ENCODE measurements around the gene RCOR2. TPM values are rescaled to one million over a fixed set of nuclear protein-coding genes. Genes with fewer than 3 reads are reported as not detected.

The RCOR2 gene
- total RNA-seq, 1 donor from 2014 or later = 39.7 TPM

GRCh38 chr11:63909591-63910506 lies 7.1 kb downstream of the RCOR2 start:
- H3K9me3 Mint-ChIP-seq (ENCODE audit: low read depth) = no peaks in the 10 kb centered on the region
- H3K4me3 Mint-ChIP-seq (ENCODE audit: low read depth) = no peak overlapping the region
- DNase-seq (ENCODE audit: low spot score, unreplicated experiment) = peak; percentile 54
- H3K4me1 Mint-ChIP-seq (ENCODE audit: low read depth) = peaks cover 11% of the 10 kb centered on the region
- peaks cover 2% of the 10 kb centered on the region for H3K36me3 Mint-ChIP-seq (ENCODE audit: insufficient read depth)
- H3K27me3 Mint-ChIP-seq = no peaks in the 10 kb centered on the region
- TF ChIP-seq CTCF (IDR thresholded peaks at IDR 0.05; ENCODE audit: unreplicated experiment) = no peak
- H3K27ac Mint-ChIP-seq = no peak overlapping the region

- H3K27me3 Mint-ChIP-seq = no peaks in the 10 kb centered on the region
- DNase-seq (ENCODE audit: low spot score, unreplicated experiment) = no peak
- H3K27ac Mint-ChIP-seq = no peak overlapping the region
- H3K4me3 Mint-ChIP-seq (ENCODE audit: low read depth) = no peak overlapping the region
- H3K36me3 Mint-ChIP-seq (ENCODE audit: insufficient read depth) = peaks cover 3% of the 10 kb centered on the region
- H3K4me1 Mint-ChIP-seq (ENCODE audit: low read depth) = peaks cover 11% of the 10 kb centered on the region
- TF ChIP-seq CTCF (IDR thresholded peaks at IDR 0.05; ENCODE audit: unreplicated experiment) = no peak
- H3K9me3 Mint-ChIP-seq (ENCODE audit: low read depth) = no peaks in the 10 kb centered on the region
Observed at GRCh38 chr11:63908631-63909401, 8.1 kb downstream of the RCOR2 start.

GRCh38 chr11:63907808-63908530 lies 9.0 kb downstream of the RCOR2 start:
- DNase-seq (ENCODE audit: low spot score, unreplicated experiment) = no peak
- H3K36me3 Mint-ChIP-seq (ENCODE audit: insufficient read depth) = peaks cover 4% of the 10 kb centered on the region
- no peaks in the 10 kb centered on the region for H3K9me3 Mint-ChIP-seq (ENCODE audit: low read depth)
- H3K27me3 Mint-ChIP-seq = no peaks in the 10 kb centered on the region
- H3K4me3 Mint-ChIP-seq (ENCODE audit: low read depth) = no peak overlapping the region
- no peak for TF ChIP-seq CTCF (IDR thresholded peaks at IDR 0.05; ENCODE audit: unreplicated experiment)
- H3K4me1 Mint-ChIP-seq (ENCODE audit: low read depth) = peaks cover 11% of the 10 kb centered on the region
- H3K27ac Mint-ChIP-seq = peak overlapping the region; percentile 49

- DNase-seq (ENCODE audit: low spot score, unreplicated experiment) = no peak
- Mint-ChIP-seq H3K9me3 (ENCODE audit: low read depth) (no peaks in the 10 kb centered on the region), H3K4me3 (ENCODE audit: low read depth) (no peak overlapping the region), H3K27me3 (no peaks in the 10 kb centered on the region), H3K4me1 (ENCODE audit: low read depth) (peaks cover 11% of the 10 kb centered on the region), H3K36me3 (ENCODE audit: insufficient read depth) (peaks cover 4% of the 10 kb centered on the region), H3K27ac (no peak overlapping the region)
- no peak for TF ChIP-seq CTCF (IDR thresholded peaks at IDR 0.05; ENCODE audit: unreplicated experiment)
Observed at GRCh38 chr11:63907063-63907462, 9.9 kb downstream of the RCOR2 start.

- peaks cover 11% of the 10 kb centered on the region for H3K4me1 Mint-ChIP-seq (ENCODE audit: low read depth)
- TF ChIP-seq CTCF (IDR thresholded peaks at IDR 0.05; ENCODE audit: unreplicated experiment) = peak; percentile 28
- H3K36me3 Mint-ChIP-seq (ENCODE audit: insufficient read depth) = peaks cover 6% of the 10 kb centered on the region
- H3K9me3 Mint-ChIP-seq (ENCODE audit: low read depth) = no peaks in the 10 kb centered on the region
- DNase-seq (ENCODE audit: low spot score, unreplicated experiment) = no peak
- H3K27me3 Mint-ChIP-seq = no peaks in the 10 kb centered on the region
- H3K27ac Mint-ChIP-seq = peak overlapping the region; percentile 56
- no peak overlapping the region for H3K4me3 Mint-ChIP-seq (ENCODE audit: low read depth)
Observed at GRCh38 chr11:63906585-63906984, 10.4 kb downstream of the RCOR2 start.
